GM12878 (cell line): ENCODE results near the gene GHRL. TPM values are rescaled to one million over a fixed set of nuclear protein-coding genes. Genes with fewer than 3 reads are reported as not detected.

Experiments
- ATAC-seq: fragments of 200-7000 bp; cut with Tn5 transposase; 3 replicates; pipeline ENCODE4 v1.9.1; 2020; ENCODE audit warnings: mild to moderate bottlenecking, moderate library complexity
- BruUV-seq: library from RNA; stranded (reverse); fragments of 400-500 nt; replicated peaks from 2 replicates; lab custom pipeline; 2021; lab: Mats Ljungman, UMichigan
- CTCF ChIA-PET: fragments of 300-600 bp; sonication (Branson Sonifier 250); formaldehyde crosslinking; extraction: SDS; loops from one replicate; lab custom pipeline; 2021; ENCODE audit warnings: inconsistent platforms; lab: Yijun Ruan, JAX
- POLR2A ChIA-PET: fragments of 350-600 bp; formaldehyde crosslinking; extraction: SDS; loops from one replicate; lab custom pipeline; 2021; ENCODE audit warnings: inconsistent platforms; lab: Charles Lee
- RAD21 ChIA-PET: fragments of 300-600 bp; sonication (Branson Sonifier 250); formaldehyde crosslinking; loops from one replicate; lab custom pipeline; 2023; ENCODE audit warnings: antibody characterized with exemption; ENCODE audit not compliant: unreplicated experiment; lab: Charles Lee
- SMC1A ChIA-PET: fragments of 300-600 bp; sonication (Branson Sonifier 250); formaldehyde crosslinking; loops from one replicate; lab custom pipeline; 2023; ENCODE audit not compliant: unreplicated experiment, uncharacterized antibody; lab: Charles Lee
- DNase-seq: peaks from one replicate; pipeline ENCODE4 v3.0.0-alpha.2; 2011; ENCODE audit warnings: low read depth, low spot score
- FAIRE-seq: peaks from 3 replicates; lab custom pipeline; 2011; peaks lifted over from hg19 to GRCh38; lab: Jason Lieb, UNC
- H2AFZ ChIP-seq: 2 replicates; pipeline ENCODE4 v1.6.0; 2011; ENCODE audit warnings: low read depth, low read length, control low read depth; ENCODE audit not compliant: control insufficient read depth
- H3K27ac ChIP-seq: 2 replicates; pipeline ENCODE4 v1.5.1; 2011; ENCODE audit warnings: control low read depth; ENCODE audit not compliant: control insufficient read depth, insufficient read depth
- H3K27me3 ChIP-seq, 2 experiments: replicated peaks in 1 of 2; 2 replicates each; pipeline versions ENCODE4 v1.6.0 to v1.6.1; 2011; ENCODE audit warnings: low read length in 1 of 2; ENCODE audit not compliant: control insufficient read depth in 2 of 2, insufficient read depth in 2 of 2
- H3K36me3 ChIP-seq, 2 experiments: 2 replicates each; pipeline ENCODE4 v1.5.1; 2011; ENCODE audit warnings: low read length in 1 of 2; ENCODE audit not compliant: control insufficient read depth in 2 of 2, insufficient read depth in 2 of 2
- H3K4me1 ChIP-seq: 2 replicates; pipeline ENCODE4 v1.6.1; 2011; ENCODE audit warnings: mild to moderate bottlenecking, low read length, moderate library complexity, mixed read lengths; ENCODE audit not compliant: control insufficient read depth, insufficient read depth
- H3K4me2 ChIP-seq: 2 replicates; pipeline ENCODE4 v1.6.0; 2011; ENCODE audit warnings: control low read depth; ENCODE audit not compliant: control insufficient read depth, insufficient read depth
- H3K4me3 ChIP-seq: fragments of 200-600 bp; sonication (generic); 2 replicates; pipeline ENCODE4 v1.5.1; 2016
- H3K79me2 ChIP-seq: 2 replicates; pipeline ENCODE4 v1.6.0; 2011; ENCODE audit warnings: low read length; ENCODE audit not compliant: control insufficient read depth, insufficient read depth
- H3K9ac ChIP-seq: 2 replicates; pipeline ENCODE4 v1.8.0; 2011; ENCODE audit warnings: low read length, control low read depth, mixed read lengths; ENCODE audit not compliant: control insufficient read depth, insufficient read depth
- H3K9me3 ChIP-seq: replicated peaks from 3 replicates; pipeline ENCODE4 v1.5.1; 2011; ENCODE audit warnings: mild to moderate bottlenecking, low read length; ENCODE audit not compliant: control insufficient read depth, insufficient read depth
- H4K20me1 ChIP-seq: 2 replicates; pipeline ENCODE4 v1.6.0; 2011; ENCODE audit not compliant: control insufficient read depth, insufficient read depth
- CBX5 ChIP-seq: sonication (generic); IDR thresholded peaks from 2 replicates; pipeline ENCODE4 v1.6.1; 2016; ENCODE audit warnings: low read depth, moderate library complexity, mild to moderate bottlenecking, inconsistent platforms
- EZH2 ChIP-seq: IDR thresholded peaks from 2 replicates; pipeline ENCODE4 v1.6.1; 2012; ENCODE audit warnings: low read depth, mild to moderate bottlenecking, control low read depth, inconsistent platforms, low read length, borderline replicate concordance; ENCODE audit not compliant: control insufficient read depth
- FOXK2 ChIP-seq: fragments of 450-650 bp; IDR thresholded peaks from 2 replicates; pipeline ENCODE4 v1.6.1; 2017; ENCODE audit warnings: mild to moderate bottlenecking, moderate library complexity
- IKZF1 ChIP-seq: fragments of 450-650 bp; conservative IDR thresholded peaks from 2 replicates; pipeline ENCODE4 v1.6.1; 2017; ENCODE audit warnings: antibody characterized with exemption, mild to moderate bottlenecking
- NFIC ChIP-seq: IDR thresholded peaks from 2 replicates; pipeline ENCODE4 v1.6.1; 2012; ENCODE audit warnings: low read depth, mild to moderate bottlenecking, inconsistent platforms, low read length, moderate library complexity
- PAX8 ChIP-seq: fragments of 450-650 bp; IDR thresholded peaks from 2 replicates; pipeline ENCODE4 v1.6.1; 2017; ENCODE audit warnings: mild to moderate bottlenecking, moderate library complexity
- SP1 ChIP-seq: IDR thresholded peaks from one replicate; pipeline ENCODE4 v1.6.1; 2011; ENCODE audit warnings: low read depth, low read length
- WGBS: methylation state at CpG from one replicate; pipeline ENCODE4 v1.1.6; 2016; ENCODE audit warnings: low lambda C conversion rate; ENCODE audit not compliant: insufficient replicate concordance, insufficient coverage; ENCODE audit errors: missing lambda C conversion rate; 5-methylcytosine and 5-hydroxymethylcytosine counted together
- in situ Hi-C: fragments of 300-500 bp; cut with MboI; formaldehyde crosslinking; loops from 9 replicates; pipeline ENCODE4 v1.14.3; 2018; ENCODE audit warnings: mixed read lengths
- intact Hi-C: fragments of 100-400 bp; cut with micrococcal nuclease; formaldehyde crosslinking; loops from one replicate; pipeline ENCODE4 v1.14.2; 2022; ENCODE audit not compliant: unreplicated experiment
- polyA plus RNA-seq, 11 experiments: library from polyadenylated mRNA; depleted of rRNA in 4 of 11; unstranded in 6 of 11; stranded (reverse) in 5 of 11; fragments of >200 nt; fragmentation: Nextera tagmentation in 4 of 11; fragmentation: Illumina TruSeq in 1 of 11; extraction: Ambion mirVana in 4 of 11; extraction: Trizol in 1 of 11; gene quantifications; 1 replicate in 1 of 11; 2 replicates in 10 of 11; pipeline versions ENCODE4 v1.2.1 to v1.2.3, GENCODE V29; 2011 to 2016; ENCODE audit warnings: inconsistent platforms in 2 of 11, missing spikeins in 2 of 11, low read depth in 1 of 11
- total RNA-seq, 4 experiments: library from RNA; depleted of rRNA in 3 of 4; stranded (reverse); fragments of >200 nt in 3 of 4; fragmentation: Illumina TruSeq in 1 of 4; extraction: Trizol in 1 of 4; gene quantifications; 2 replicates each; pipeline versions ENCODE4 v1.2.1 to v1.2.3, GENCODE V29; 2013 to 2021

The GHRL gene
- total and polyA plus RNA-seq, 10 of the 15 experiments (the other 5 are each of a cell fraction or from before 2014, with no cell fraction given): 0.35 to 2.2 (median 0.88) TPM

DNA sequence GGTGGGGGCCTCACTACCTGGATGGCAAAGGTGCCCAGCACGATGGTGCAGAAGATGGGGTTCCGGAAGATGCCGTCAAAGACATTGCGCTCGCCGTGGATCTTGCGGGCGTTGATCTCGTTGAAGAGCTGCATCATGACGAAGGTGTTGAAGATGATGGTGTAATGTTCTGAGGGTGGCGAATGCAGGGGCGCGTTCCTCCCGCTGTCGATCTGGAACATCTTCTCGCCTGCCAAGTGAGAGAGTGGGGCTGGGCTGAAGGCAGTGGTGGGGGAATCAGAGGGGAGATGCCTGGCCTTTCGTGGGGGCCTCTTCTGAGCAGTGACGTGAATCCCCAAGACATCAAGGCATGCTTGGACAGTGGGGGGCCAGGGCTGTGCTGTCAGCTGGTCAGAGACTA is 47.7 kb upstream of the GHRL start (continued):
- TF ChIP-seq PAX8: no peak
- no peak for TF ChIP-seq IKZF1
- no peak for TF ChIP-seq FOXK2
- no peak for TF ChIP-seq EZH2
- no peak for TF ChIP-seq SP1
- TF ChIP-seq, all 136 proteins: peak for 0

DNA sequence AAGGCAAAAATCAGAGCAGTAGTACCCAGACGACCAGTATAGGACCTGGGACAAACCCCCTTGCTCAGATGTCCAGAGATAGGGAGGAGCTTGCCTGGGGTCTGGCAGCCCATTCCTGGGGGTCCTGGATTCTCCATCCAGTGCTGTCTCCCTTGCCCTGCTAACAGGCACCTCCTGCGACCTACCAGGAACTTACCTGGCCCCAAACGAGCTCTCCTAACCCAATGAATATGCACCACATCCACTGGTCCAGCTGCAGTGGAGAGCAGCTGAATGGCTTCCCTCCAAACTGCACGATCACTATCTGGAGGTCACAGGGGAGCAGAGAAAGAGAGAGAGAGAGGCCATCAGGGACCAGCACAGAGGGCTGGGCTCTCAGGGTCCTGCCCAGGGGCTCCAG is 47.3 kb upstream of the GHRL start:
- ChIA-PET RAD21 (no interaction called here), POLR2A (no interaction called here), SMC1A (interaction anchor here (0.9 kb wide), 1 partner anchor 19 kb away, joined by 4 read pairs; the partner anchor contains the start of gene SEC13)
- Histone ChIP-seq H3K79me2 (no peaks in the 10 kb centered on the region), H3K27ac (no peak overlapping the region), H3K9ac (no peak overlapping the region), H3K4me2 (no peak overlapping the region)
- intact Hi-C loops: no loop called here
- ATAC-seq: no peak
- in situ Hi-C loops: loop anchor here (5.0 kb wide), 1 partner anchor 402 kb away; no protein-coding TSS in a partner anchor
- 8% methylated on average over 4 of the region's 4 CpGs for WGBS
- no peak for TF ChIP-seq PAX8
- no peak for TF ChIP-seq CBX5
- TF ChIP-seq NFIC: no peak
- TF ChIP-seq, all 136 proteins: peak for 0
- no TSS peak for BruUV-seq
- FAIRE-seq (no peak), DNase-seq (no peak)
- no peaks in the 10 kb centered on the region for H3K9me3 ChIP-seq
- H3K4me1 ChIP-seq: no peaks in the 10 kb centered on the region
- no peaks in the 10 kb centered on the region for H3K36me3 ChIP-seq
- H3K27me3 ChIP-seq: no peaks in the 10 kb centered on the region; a peak in 1 of 4 replicates
- H4K20me1 ChIP-seq: no peaks in the 10 kb centered on the region
- CTCF ChIA-PET: interaction anchor here (0.6 to 1.7 kb wide), 4 partner anchors 22 to 711 kb away, joined by 3 to 4 read pairs (median 3); no protein-coding TSS in a partner anchor
- H2AFZ ChIP-seq: no peak overlapping the region
- no peak overlapping the region for H3K4me3 ChIP-seq
